Endometrium (tissue), 2 donors: ENCODE data around the gene MDH1B.
"Not testable (repeated sequence)": the region's sequence is repeated elsewhere in the genome, so short reads cannot be mapped to it uniquely, and the experiment has no call there.

Experiments used
- FAIRE-seq: peaks from 2 replicates; lab custom pipeline; 2012; peaks lifted over from hg19 to GRCh38; lab: Jason Lieb, UNC
- donor health status: control.
- donor health status: control.

MDH1B gene

GRCh38 chr2:206765242-206766056, at the start of gene MDH1B, which contains the start of gene FASTKD2:
Gene MDH1B, minus strand, starts transcription at chr2:206765328. Its CDS starts 57 bp downstream, at chr2:206765271.
Gene FASTKD2, plus strand, starts transcription at chr2:206765606. Its CDS starts 1,088 bp downstream, at chr2:206766694.
- FAIRE-seq, result no peak

- FAIRE-seq, result no peak
Observed at GRCh38 chr2:206814498-206814897, 49.4 kb upstream of the MDH1B start.

GRCh38 chr2:206812471-206812870, 47.3 kb upstream of the MDH1B start:
- FAIRE-seq, result not testable (repeated sequence)

DNA sequence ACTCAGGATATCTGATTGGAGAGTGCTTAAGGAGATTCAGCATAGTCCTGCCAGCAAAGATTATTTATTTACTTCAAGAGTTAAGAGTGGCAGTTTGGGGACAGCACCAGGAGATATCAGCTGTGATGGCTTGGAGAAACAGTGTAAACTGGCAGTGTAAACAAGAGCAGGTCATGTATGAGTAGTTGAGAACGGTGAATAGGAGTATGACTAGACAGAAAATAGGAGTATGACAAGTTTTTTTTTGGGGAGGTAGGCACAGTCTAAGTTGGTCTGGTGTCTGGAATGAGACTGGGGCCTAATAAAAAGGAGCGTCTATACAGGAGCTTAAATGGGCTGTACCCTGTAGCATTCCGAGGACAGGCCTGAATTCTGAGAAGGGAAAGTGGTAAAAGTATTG, 42.5 kb upstream of the MDH1B start:
- FAIRE-seq, result not testable (repeated sequence)

GRCh38 chr2:206805887-206806607, 40.9 kb upstream of the MDH1B start:
- no peak for FAIRE-seq

GRCh38 chr2:206804326-206804725, 39.2 kb upstream of the MDH1B start:
- FAIRE-seq, result no peak

GRCh38 chr2:206802654-206803514, 37.8 kb upstream of the MDH1B start:
- no peak for FAIRE-seq

DNA sequence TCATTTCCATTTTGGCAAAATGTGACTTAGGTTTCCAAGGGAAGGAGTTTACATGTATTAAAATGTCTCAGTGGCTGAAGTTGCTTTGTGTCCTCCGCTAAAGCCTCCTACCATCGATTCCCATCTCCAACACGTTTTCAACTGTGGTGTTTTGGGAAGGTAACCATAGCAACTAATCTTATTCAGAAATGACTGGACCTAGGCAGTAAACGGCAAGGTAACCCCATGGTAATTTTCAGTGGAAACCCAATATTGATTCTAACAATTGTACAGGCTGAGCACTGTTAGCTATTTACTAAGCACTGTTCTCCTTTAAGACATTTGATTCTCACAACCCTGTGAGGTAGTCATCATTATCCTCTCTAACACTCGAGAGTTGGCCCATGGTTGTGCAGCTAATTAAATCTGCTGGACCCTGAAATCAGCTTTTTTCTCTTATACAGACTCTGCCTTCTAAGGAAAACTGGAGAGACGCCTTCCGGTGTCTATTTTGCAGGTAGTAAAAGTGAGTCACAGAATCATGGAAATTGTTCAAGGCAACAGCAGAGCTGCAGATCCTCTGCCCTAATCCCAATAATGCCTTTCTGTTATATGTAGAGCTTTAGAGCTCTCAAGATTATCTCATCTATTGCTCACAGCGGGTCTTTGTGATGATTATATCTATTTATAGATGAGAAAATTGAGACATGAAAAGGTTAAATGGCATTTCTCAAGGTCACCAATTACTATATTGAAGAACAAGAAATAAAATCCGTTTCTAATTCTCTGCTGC, 36.5 kb upstream of the MDH1B start:
- no peak for FAIRE-seq

- FAIRE-seq, result no peak
Observed at GRCh38 chr2:206800506-206801417, 35.6 kb upstream of the MDH1B start.

- FAIRE-seq, result no peak
Observed at GRCh38 chr2:206799083-206799482, 34.0 kb upstream of the MDH1B start.

DNA sequence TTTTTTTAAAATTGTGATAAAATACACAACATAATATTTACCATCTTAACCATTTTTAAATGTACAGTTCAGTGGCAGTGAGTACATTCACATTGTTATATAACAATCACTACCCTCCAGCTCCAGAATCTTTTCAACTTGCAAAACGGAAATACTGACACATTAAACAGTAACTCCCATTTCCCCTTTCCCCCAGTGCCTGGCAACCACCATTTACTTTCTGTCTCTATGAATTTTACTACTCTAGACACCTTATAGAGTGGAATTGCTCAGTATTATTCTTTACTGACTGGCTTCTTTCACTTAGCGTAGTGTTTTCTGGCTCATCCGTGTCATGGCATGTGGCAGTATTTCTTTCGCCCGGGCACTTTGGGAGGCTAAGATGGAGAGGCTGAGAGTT, 32.9 kb upstream of the MDH1B start:
- FAIRE-seq, result no peak

DNA sequence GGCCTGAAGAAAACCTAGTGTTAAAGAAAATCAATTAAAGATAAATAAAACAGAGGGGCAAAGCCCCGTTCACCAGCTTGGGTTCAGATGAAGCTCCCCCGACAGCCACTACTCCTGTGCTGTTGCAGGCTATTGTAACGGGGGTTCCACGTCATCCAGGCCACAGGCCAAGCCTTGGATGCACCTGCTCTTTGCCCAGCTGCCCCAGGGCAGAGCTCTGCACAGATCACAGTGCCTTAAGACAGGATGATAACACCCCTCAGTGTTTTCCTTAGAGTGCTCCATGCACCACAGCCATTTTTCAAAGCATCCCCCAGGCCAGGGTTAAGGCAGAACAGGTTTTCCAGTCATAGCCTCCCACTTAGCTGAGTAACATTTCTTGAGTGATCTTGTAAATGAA, 32.2 kb upstream of the MDH1B start:
- no peak for FAIRE-seq

DNA sequence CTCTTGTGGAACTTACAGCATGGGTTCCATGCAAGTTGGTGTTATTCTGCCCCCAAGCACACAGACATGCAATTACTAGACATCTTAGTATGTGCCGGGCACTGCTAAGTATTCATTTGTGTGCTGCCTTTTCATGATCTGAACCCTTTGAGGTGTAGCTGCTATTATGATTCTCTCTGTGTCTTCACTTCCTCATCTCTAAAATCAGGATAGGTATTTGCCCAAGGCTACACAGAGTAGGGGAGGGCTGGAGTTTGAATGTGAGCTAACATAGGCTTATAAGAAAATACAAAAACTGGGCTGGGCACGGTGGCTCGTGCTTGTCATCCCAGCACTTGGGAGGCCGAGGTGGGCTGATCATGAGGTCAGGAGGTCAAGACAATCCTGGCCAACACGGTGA, 27.5 kb upstream of the MDH1B start:
- no peak for FAIRE-seq

DNA sequence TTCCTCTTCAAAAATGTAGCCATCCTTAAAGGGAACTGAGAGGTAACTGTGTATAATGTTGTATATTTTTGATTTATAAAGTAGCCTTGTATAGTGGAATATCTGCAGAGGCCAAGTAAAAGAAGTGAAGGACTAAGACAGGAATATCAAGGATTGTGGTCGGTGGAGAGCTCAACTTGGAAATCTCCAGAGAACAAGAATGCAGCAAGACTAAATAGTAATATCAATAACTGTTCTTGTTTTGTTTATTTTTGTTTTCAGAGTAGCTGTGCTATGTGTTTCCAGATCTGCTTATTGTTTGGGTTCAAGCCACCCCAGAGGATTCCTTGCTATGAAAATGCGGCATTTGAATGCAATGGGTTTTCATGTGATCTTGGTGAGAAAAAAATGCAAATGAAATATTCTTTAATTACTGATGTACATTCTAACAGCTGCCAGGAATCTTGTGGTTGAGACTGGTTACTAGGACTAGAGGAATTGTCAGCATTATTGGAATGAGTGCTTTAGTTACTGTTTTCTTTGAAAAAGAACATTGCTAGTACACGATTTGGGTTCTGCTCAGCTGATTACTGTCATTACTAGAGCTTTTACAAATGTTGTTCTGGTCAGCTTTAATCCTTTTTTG, 25.3 kb upstream of the MDH1B start:
- no peak for FAIRE-seq

GRCh38 chr2:206784559-206785353, 19.6 kb upstream of the MDH1B start:
- FAIRE-seq, result no peak

- no peak for FAIRE-seq
Observed at GRCh38 chr2:206783718-206784117, 18.6 kb upstream of the MDH1B start.

DNA sequence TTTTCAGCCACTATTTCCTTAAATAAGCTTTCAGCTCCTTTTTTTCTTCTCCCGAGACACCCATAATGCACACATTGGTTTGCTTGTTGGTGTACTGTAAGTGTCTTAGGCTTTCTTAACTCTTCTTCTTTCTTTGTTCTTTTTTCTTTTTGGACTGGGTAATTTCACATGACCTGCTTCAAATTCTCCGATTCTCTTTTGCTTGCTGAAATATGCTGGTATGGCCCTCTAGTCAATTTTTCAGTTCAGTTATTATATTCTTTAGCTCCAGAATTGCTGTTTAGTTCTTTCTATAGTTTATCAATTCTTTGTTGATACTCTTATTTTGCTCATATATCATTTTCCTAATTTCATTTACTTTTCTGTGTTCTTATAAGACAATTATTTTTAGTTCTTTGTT, 15.5 kb upstream of the MDH1B start:
- FAIRE-seq, result no peak

- FAIRE-seq, result no peak
Observed at GRCh38 chr2:206776432-206776831, 11.3 kb upstream of the MDH1B start.

GRCh38 chr2:206774871-206775270, 9.7 kb upstream of the MDH1B start:
- no peak for FAIRE-seq
